Measurements from ENCODE around the gene SCARB2.

- no peak for TF ChIP-seq CTCF (IDR thresholded peaks at IDR 0.05)
- TF ChIP-seq POLR2A (IDR thresholded peaks at IDR 0.05), result no peak
Observed at GRCh38 chr4:76219299-76220055, 5.9 kb upstream of the SCARB2 start.
